Activated naive CD8-positive, alpha-beta T cell treated with anti-CD3 and anti-CD28 coated beads, Interleukin-2, amount 10 ng/mL, durations not matched to agents 7 days and 5 days (primary cell): Measurements from ENCODE around the gene DNMT3B. TPM values are rescaled to one million over a fixed set of nuclear protein-coding genes. Genes with fewer than 3 reads are reported as not detected.
A peak's percentile ranks its signal among the peaks of the same experiment; 100 is the strongest.
"Not testable (repeated sequence)": the region's sequence is repeated elsewhere in the genome, so short reads cannot be mapped to it uniquely, and the experiment has no call there.

ENCODE experiments used
- ATAC-seq: fragments of 150-1000 bp; cut with Tn5 transposase; one replicate; pipeline ENCODE4 v1.10.0; 2021; ENCODE audit warnings: low read depth, moderate library complexity
- POLR2A ChIA-PET: fragments of 350-600 bp; sonication (Branson Sonifier 250); formaldehyde crosslinking; loops from one replicate; lab custom pipeline; 2021; ENCODE audit warnings: antibody characterized with exemption; lab: Charles Lee
- DNase-seq: peaks from one replicate; pipeline ENCODE4 v3.0.0; 2021
- H3K27ac Mint-ChIP-seq: one replicate; pipeline ENCODE4 v1.8.0; 2022; ENCODE audit warnings: mild to moderate bottlenecking, mixed read lengths
- H3K27me3 Mint-ChIP-seq: one replicate; pipeline ENCODE4 v1.8.0; 2022; ENCODE audit warnings: mild to moderate bottlenecking, moderate library complexity, mixed read lengths
- H3K36me3 Mint-ChIP-seq: one replicate; pipeline ENCODE4 v1.8.0; 2021; ENCODE audit warnings: mild to moderate bottlenecking, mixed read lengths
- H3K4me1 Mint-ChIP-seq: one replicate; pipeline ENCODE4 v1.8.0; 2021; ENCODE audit warnings: mixed read lengths
- H3K4me3 Mint-ChIP-seq: one replicate; pipeline ENCODE4 v1.8.0; 2022; ENCODE audit warnings: mild to moderate bottlenecking, moderate library complexity, mixed read lengths
- H3K9me3 Mint-ChIP-seq: one replicate; pipeline ENCODE4 v1.8.0; 2021; ENCODE audit warnings: mixed read lengths
- total RNA-seq, 2 experiments: library from RNA; stranded (reverse); gene quantifications; one replicate each; pipeline ENCODE4 v1.2.3, GENCODE V29; 2021

DNMT3B gene
- total RNA-seq, 2 experiments from 2014 or later, result 4.9 to 6.6 TPM

DNA sequence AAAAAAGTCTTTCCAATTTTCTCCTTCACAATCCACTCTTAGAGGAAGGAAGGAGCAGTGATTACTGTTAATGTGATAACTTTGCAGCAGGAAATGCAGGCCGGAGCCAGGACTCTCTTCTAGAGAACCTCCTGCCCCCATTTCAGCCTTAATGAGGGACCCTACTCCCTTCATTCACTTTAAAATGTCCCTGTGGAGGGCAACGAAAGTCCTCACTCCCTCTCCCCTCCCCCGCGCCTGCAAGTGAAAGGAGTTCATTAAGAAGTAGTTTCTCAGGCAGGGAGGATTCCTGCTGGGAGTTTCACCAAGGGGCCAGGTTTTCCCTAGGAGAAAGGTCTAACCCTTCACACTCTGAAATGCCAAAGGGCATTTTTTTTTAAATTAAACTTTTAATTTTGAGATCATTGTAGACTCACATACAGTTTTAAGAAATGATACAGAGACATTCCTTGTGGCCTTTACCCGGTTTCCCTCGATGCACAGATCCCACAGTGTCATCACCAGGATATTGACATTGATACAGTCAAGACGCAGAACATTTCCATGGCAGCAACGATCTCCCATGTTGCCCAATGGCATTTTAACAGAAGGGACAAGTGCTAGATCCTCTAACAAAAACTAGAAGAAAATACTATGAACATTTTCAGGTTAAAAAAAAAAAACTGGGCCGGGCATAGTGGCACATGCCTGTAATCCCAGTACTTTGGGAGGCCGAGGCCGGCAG is 12.1 kb upstream of the DNMT3B start:
- POLR2A ChIA-PET, result no interaction called here
- H3K27ac Mint-ChIP-seq, result no peak overlapping the region
- no peak overlapping the region for H3K4me3 Mint-ChIP-seq
- H3K36me3 Mint-ChIP-seq, result no peaks in the 10 kb centered on the region
- no peaks in the 10 kb centered on the region for H3K9me3 Mint-ChIP-seq
- ATAC-seq, result no peak
- H3K4me1 Mint-ChIP-seq, result no peaks in the 10 kb centered on the region
- no peaks in the 10 kb centered on the region for H3K27me3 Mint-ChIP-seq
- DNase-seq, result no peak

DNA sequence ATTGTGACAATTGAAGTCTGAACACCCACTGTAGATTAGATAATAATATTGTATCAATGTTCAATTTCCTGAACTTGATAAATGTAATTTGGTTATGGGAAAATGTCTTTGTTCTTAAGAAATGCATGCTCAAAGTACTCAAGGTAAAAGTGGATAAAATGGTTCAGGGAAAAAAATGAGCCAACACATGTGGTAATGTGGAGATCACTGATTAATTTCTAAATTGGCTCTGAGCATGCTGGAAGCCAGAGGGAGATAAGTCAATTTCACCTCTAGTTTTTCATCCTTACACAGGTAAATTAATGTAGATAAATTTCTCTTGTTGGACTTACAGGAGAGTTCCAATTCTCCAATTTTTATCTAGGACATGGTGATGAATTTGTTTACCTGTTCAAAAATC is 10.9 kb upstream of the DNMT3B start:
- POLR2A ChIA-PET, result no interaction called here
- no peak overlapping the region for H3K4me3 Mint-ChIP-seq
- ATAC-seq (no peak), DNase-seq (no peak)
- H3K27ac Mint-ChIP-seq, result no peak overlapping the region
- no peaks in the 10 kb centered on the region for H3K36me3 Mint-ChIP-seq
- H3K27me3 Mint-ChIP-seq, result peaks cover under 1% of the 10 kb centered on the region
- no peaks in the 10 kb centered on the region for H3K9me3 Mint-ChIP-seq
- H3K4me1 Mint-ChIP-seq, result no peaks in the 10 kb centered on the region

- POLR2A ChIA-PET, result no interaction called here
- no peak overlapping the region for H3K27ac Mint-ChIP-seq
Measured at GRCh38 chr20:32751702-32752457, 10.3 kb upstream of the DNMT3B start.

GRCh38 chr20:32752458-32753250 is 9.5 kb upstream of the DNMT3B start:
- POLR2A ChIA-PET, result interaction anchor here (1.4 kb wide), 1 partner anchor 9 kb away, joined by 3 read pairs; the partner anchor contains the start of gene COMMD7
- DNase-seq (no peak), ATAC-seq (no peak)
- no peaks in the 10 kb centered on the region for H3K36me3 Mint-ChIP-seq
- H3K27me3 Mint-ChIP-seq, result peaks cover 2% of the 10 kb centered on the region
- no peaks in the 10 kb centered on the region for H3K4me1 Mint-ChIP-seq
- no peak overlapping the region for H3K27ac Mint-ChIP-seq
- no peak overlapping the region for H3K4me3 Mint-ChIP-seq
- no peaks in the 10 kb centered on the region for H3K9me3 Mint-ChIP-seq

More at GRCh38 chr20:32751702-32752457, 10.3 kb upstream of the DNMT3B start:
- H3K9me3 Mint-ChIP-seq, result no peaks in the 10 kb centered on the region
- no peaks in the 10 kb centered on the region for H3K4me1 Mint-ChIP-seq
- DNase-seq (no peak), ATAC-seq (no peak)
- no peaks in the 10 kb centered on the region for H3K36me3 Mint-ChIP-seq
- peaks cover 2% of the 10 kb centered on the region for H3K27me3 Mint-ChIP-seq
- H3K4me3 Mint-ChIP-seq, result no peak overlapping the region

GRCh38 chr20:32753731-32754130 is 8.5 kb upstream of the DNMT3B start:
- H3K4me1 Mint-ChIP-seq, result no peaks in the 10 kb centered on the region
- ATAC-seq (no peak), DNase-seq (no peak)
- no peaks in the 10 kb centered on the region for H3K36me3 Mint-ChIP-seq
- no peak overlapping the region for H3K4me3 Mint-ChIP-seq
- H3K9me3 Mint-ChIP-seq, result no peaks in the 10 kb centered on the region
- peaks cover 2% of the 10 kb centered on the region for H3K27me3 Mint-ChIP-seq
- no peak overlapping the region for H3K27ac Mint-ChIP-seq
- POLR2A ChIA-PET, result interaction anchor here (1.4 kb wide), 1 partner anchor 10 kb away, joined by 3 read pairs; the partner anchor contains the start of gene COMMD7

DNA sequence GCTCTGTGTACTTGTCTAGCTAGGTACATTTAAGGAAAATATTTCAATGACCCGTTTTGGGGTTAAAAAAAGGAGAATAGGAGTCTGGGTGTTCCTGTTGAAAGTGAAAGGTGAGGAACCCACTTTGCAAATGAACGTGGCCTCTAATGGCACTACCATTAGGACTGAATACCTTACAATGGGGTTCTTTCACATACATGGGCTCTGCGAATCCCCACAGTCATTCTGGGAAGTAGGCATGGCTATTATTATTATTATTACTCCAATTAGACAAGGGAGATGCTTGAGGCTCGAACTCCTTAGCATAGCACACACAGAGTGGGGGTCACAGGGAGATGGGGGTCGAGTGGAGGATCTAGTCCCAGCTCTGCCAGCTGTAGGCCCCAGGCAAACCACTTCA is 6.0 kb upstream of the DNMT3B start:
- Mint-ChIP-seq H3K9me3 (no peaks in the 10 kb centered on the region), H3K4me3 (no peak overlapping the region), H3K4me1 (peaks cover 6% of the 10 kb centered on the region), H3K36me3 (no peaks in the 10 kb centered on the region), H3K27me3 (peaks cover 3% of the 10 kb centered on the region), H3K27ac (no peak overlapping the region)
- POLR2A ChIA-PET, result interaction anchor here (2.4 kb wide), 1 partner anchor 13 kb away, joined by 8 read pairs; the partner anchor contains the start of gene COMMD7
- no peak for ATAC-seq
- no peak for DNase-seq

DNA sequence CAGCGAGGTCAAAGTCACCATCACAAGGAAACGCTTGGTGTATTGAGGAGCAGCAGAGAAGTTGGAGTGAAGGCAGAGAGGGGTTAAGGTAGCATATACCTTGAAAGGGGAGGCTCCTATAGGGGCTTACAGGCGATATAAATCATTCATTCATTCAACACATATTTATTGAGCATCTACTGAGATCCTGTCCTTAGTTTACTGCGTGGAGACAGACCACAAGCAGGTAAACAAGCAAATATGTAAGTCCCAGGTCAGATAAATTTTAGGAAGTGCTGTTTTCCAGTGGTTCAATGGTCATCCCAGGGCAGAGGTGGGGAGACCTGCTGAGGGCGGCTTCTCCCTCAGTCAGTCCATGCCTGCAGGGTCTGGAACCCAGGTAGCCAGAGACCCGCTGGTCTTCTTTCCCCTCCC is 761 bp upstream of the DNMT3B start:
- DNase-seq (no peak), ATAC-seq (no peak)
- peaks cover 26% of the 10 kb centered on the region for H3K4me1 Mint-ChIP-seq
- H3K36me3 Mint-ChIP-seq, result no peaks in the 10 kb centered on the region
- peak overlapping the region; percentile 83 for H3K4me3 Mint-ChIP-seq
- no peaks in the 10 kb centered on the region for H3K9me3 Mint-ChIP-seq
- POLR2A ChIA-PET, result interaction anchor here (2.1 kb wide), 1 partner anchor 17 kb away, joined by 9 read pairs; the partner anchor contains the start of gene COMMD7
- peak overlapping the region; percentile 85 for H3K27ac Mint-ChIP-seq
- peaks cover 5% of the 10 kb centered on the region for H3K27me3 Mint-ChIP-seq

- ATAC-seq, result peak; percentile 38
- POLR2A ChIA-PET, result interaction anchor here (0.5 to 3.2 kb wide), 12 partner anchors 9 to 234 kb away, joined by 3 to 33 read pairs (median 4); partner anchors contain the start of genes C20orf203 and COMMD7
- DNase-seq, result peak; percentile 73
- H3K27ac Mint-ChIP-seq, result peak overlapping the region; percentile 63
- peaks cover 26% of the 10 kb centered on the region for H3K4me1 Mint-ChIP-seq
- peaks cover 4% of the 10 kb centered on the region for H3K27me3 Mint-ChIP-seq
- no peaks in the 10 kb centered on the region for H3K9me3 Mint-ChIP-seq
- peak overlapping the region; percentile 92 for H3K4me3 Mint-ChIP-seq
- no peaks in the 10 kb centered on the region for H3K36me3 Mint-ChIP-seq
Measured at GRCh38 chr20:32762754-32763201, 593 bp downstream of the DNMT3B start.

DNA sequence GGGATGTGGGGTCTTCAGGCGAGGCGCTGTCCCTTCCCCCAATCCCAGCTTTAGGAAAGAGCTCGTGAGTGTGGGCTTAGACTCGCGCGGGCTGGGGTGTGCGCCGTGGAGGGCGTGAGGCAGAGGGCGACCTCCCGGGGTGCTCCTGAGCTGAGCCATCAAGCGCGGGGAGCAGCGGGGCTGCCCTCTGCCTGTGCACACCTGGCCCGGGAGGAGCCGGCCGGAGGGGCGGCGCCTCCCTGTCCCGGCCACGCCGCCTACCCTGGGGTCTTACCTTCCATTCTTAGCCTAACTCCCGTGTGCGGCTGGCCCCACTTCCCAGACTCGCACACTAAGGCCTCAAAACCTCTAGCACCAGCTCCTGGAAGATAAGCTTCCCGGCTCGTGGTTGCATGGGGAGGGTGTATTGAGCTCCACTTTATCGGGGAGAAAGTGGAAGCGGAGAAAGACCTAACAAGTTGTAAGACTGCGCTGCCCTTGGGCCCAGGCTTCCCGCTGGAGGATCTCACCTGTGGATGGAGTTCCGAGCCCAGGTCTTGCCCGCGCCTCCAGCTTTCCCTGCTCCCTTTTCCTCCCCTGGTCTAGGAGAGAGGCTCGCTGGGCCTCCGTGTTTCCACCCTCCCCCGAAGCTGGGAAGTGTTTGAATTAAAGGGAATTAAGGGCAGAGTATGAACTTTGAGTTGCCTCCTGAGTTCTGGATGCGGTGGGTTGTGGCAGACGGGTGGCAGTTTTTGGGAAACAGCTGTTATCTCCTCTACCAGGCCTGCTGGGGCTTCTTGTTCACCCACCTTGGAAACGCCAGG is 1.2 kb downstream of the DNMT3B start:
- POLR2A ChIA-PET, result interaction anchor here (0.5 to 3.2 kb wide), 10 partner anchors 10 to 235 kb away, joined by 3 to 33 read pairs (median 4); partner anchors contain the start of genes C20orf203 and COMMD7
- H3K4me3 Mint-ChIP-seq, result peak overlapping the region; percentile 92
- peaks cover 26% of the 10 kb centered on the region for H3K4me1 Mint-ChIP-seq
- H3K9me3 Mint-ChIP-seq, result no peaks in the 10 kb centered on the region
- ATAC-seq (no peak), DNase-seq (peak; percentile 43)
- no peaks in the 10 kb centered on the region for H3K36me3 Mint-ChIP-seq
- peak overlapping the region; percentile 63 for H3K27ac Mint-ChIP-seq
- H3K27me3 Mint-ChIP-seq, result peaks cover 4% of the 10 kb centered on the region

- POLR2A ChIA-PET, result interaction anchor here (0.5 to 3.2 kb wide), 6 partner anchors 9 to 90 kb away, joined by 3 to 33 read pairs (median 8); partner anchors contain the start of genes C20orf203 and COMMD7
- DNase-seq (no peak), ATAC-seq (no peak)
- H3K27ac Mint-ChIP-seq, result no peak overlapping the region
- no peaks in the 10 kb centered on the region for H3K9me3 Mint-ChIP-seq
- H3K4me3 Mint-ChIP-seq, result peak overlapping the region; percentile 92
- H3K4me1 Mint-ChIP-seq, result peaks cover 26% of the 10 kb centered on the region
- H3K36me3 Mint-ChIP-seq, result no peaks in the 10 kb centered on the region
- peaks cover 4% of the 10 kb centered on the region for H3K27me3 Mint-ChIP-seq
Measured at GRCh38 chr20:32764005-32764960, 2.1 kb downstream of the DNMT3B start.

GRCh38 chr20:32765230-32765875 is 3.2 kb downstream of the DNMT3B start:
- H3K36me3 Mint-ChIP-seq, ATAC-seq, H3K9me3 Mint-ChIP-seq, H3K27ac Mint-ChIP-seq, H3K4me3 Mint-ChIP-seq, POLR2A ChIA-PET, DNase-seq, H3K27me3 Mint-ChIP-seq: not testable (repeated sequence)
- H3K4me1 Mint-ChIP-seq, result peaks cover 26% of the 10 kb centered on the region
